ENCODE measurements around the gene CLDN10.
"Not testable (repeated sequence)": the region's sequence is repeated elsewhere in the genome, so short reads cannot be mapped to it uniquely, and the experiment has no call there.

The CLDN10 gene

GRCh38 chr13:95541911-95542474 is 10.5 kb upstream of the CLDN10 start:
- DNase-seq: no peak

GRCh38 chr13:95544293-95544692 is 8.2 kb upstream of the CLDN10 start:
- DNase-seq: no peak

DNA sequence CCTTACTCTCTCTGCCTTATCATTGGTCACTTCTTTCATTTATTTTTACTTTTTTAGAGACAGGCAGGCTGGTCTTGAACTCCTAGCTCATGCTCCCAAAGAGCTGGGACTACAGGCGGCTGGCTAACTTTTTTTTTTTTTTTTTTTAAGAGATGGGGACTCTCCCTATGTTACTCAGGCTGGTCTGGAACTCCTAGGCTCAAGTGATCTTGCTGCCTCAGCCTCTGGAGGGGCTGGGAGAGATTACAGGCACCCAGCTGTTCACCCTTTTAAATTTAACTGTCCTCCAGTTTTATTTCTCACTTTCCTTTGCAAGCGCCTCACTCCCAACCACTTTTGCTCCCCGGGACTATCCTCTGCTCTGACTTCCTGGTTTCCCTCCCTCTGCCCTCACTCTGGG is 5.6 kb upstream of the CLDN10 start:
- no peak for DNase-seq

DNA sequence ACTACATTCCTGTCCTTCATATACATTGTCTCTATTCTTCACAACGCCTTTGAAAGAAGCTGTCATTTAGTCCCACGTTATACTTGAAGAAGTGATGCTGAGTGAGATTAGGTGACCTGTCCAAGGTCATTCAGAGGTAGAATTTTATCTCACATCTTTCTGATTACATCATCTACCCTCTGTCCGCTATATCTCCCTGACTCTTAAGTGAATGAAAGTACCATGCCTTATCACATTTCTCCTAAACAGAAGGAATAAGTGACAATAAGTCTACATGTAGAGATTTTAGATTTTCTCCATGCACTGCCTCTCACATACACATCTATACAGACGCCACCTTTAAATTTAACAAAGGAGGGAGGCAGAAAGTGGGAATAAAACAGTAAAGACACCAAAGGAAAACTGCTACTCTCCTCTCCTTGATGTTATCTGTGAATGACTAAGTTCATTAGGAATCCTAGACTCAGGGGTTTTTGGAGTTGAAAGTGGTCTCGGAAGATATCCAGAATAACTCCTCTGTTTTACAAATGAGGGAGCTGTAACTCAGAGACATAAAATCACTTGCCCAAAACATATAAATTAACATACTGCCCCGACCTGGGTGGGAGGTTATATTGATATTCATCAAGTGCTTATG is 4.9 kb upstream of the CLDN10 start:
- DNase-seq: no peak

- DNase-seq: no peak
These were observed 347 bp upstream of the CLDN10 start for GRCh38 chr13:95552208-95552538.

- DNase-seq: peak in 1 of 2 experiments; percentile 18
These were observed 1.3 kb downstream of the CLDN10 start for GRCh38 chr13:95553581-95554385.

GRCh38 chr13:95557013-95557412 is 4.5 kb downstream of the CLDN10 start:
- DNase-seq: no peak

DNA sequence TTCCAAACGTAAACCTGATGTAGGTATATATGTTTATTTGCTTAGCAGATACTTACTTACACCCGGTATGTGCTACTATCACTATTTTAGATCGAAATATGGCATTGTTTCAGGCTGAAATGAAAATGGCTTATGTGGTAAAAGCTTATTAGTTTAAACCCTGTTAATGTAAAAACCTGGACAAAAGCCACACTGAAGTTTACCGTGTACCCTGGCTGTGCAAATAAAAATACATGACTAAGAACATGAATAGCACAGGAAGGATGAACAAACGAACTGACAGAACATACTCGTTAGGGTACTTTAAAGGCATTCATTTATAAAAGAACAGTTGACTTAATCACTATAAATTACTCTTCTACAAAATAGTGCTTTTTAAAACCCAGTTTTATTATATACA is 6.6 kb downstream of the CLDN10 start:
- no peak for DNase-seq

DNA sequence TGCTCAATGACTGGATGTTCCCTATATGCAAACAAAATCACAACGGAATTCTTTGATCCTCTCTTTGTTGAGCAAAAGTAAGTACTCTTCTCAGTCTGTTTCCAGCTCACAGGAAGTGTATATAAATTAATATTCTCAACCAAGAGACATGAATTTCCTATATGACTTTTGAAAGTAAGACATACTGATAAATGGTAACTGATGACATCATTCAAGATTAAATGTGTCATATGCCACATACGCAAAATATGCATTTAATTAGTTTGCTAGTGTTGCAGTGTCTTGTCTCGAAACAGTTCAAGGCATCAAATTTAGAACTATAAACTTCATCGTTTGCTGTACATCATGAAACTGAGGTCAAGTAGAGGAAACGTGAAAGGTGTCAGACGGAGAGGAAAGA is 7.9 kb downstream of the CLDN10 start:
- no peak for DNase-seq

DNA sequence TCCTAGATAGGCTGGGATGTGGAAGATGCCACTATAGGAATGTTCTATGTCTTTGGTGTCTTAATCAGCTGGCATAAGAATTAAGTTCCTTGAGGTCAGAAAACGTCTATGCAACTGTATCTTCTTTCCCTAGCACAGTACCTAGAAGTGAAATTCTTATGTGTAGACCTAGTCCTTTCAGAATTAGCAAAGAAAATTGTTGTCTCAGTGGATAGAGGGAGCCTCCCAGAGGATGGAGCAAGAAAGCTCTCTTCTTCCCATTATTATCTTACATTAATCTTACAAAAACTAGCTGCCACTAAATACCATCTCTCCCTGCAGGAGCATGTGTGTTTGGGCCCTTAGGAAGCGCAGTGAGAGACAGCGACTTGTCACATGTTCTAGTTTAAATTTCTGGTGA is 11.6 kb downstream of the CLDN10 start:
- no peak for DNase-seq

DNA sequence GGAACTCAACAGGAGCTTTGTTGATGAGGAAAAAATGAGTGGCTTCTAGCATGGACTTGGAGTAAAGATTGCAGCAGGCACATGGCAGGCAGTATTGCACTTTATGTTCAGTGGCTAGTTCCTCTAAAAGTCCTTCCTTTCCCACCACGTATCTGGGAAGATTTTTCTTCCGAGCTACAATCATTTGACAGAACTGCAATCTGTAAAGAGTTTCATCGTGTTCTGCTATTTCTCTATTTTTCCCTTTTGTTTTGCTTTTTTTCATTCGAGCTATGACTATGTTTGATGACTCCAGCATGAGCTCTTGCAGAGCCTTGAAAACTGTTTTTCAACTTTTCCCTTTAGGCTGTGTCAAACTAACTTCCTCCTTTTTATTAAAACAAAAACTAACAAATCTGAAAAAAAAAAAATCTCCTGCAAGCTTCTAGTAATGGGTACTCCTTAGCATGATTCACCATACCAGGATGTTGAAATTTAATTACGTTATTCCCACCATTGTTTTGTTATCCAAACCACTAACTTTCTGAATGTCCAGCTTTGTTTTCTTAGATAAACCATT is 12.3 kb downstream of the CLDN10 start:
- no peak for DNase-seq

DNA sequence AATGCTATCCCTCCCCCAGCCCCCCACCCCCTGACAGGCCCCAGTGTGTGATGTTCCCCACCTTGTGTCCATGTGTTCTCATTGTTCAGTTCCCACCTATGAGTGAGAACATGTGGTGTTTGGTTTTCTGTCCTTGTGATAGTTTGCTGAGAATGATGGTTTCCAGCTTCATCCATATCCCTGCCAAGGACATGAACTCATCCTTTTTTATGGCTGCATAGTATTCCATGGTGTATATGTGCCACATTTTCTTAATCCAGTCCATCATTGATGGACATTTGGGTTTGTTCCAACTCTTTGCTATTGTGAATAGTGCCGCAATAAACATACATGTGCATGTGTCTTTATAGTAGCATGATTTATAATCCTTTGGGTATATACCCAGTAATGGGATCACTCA is 13.2 kb downstream of the CLDN10 start:
- DNase-seq: not testable (repeated sequence)

GRCh38 chr13:95568131-95568530 is 15.6 kb downstream of the CLDN10 start:
- no peak for DNase-seq

- no peak for DNase-seq
These were observed 17.5 kb downstream of the CLDN10 start for GRCh38 chr13:95570016-95570415.

GRCh38 chr13:95571941-95572340 is 19.4 kb downstream of the CLDN10 start:
- DNase-seq: no peak

DNA sequence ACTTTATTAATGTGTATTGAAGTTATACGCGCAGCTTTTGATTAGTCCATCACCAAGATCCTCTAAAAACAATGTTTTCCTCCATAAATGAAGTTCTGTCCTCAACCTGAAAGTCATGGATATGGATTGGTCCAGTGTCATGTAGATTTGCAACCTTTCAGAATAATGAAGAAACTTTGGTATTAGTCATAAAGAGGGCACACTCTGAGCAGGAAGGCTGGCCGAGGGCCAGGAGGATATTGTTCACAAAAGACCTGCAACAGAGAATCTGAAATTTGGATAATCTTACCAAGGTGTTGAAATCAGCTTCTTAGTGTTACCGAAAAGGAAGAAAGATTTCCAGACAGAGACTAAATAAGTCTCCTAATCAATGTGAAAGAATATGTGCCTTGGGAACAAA is 20.7 kb downstream of the CLDN10 start:
- no peak for DNase-seq

- no peak for DNase-seq
These were observed 26.8 kb downstream of the CLDN10 start for GRCh38 chr13:95579303-95579702.

DNA sequence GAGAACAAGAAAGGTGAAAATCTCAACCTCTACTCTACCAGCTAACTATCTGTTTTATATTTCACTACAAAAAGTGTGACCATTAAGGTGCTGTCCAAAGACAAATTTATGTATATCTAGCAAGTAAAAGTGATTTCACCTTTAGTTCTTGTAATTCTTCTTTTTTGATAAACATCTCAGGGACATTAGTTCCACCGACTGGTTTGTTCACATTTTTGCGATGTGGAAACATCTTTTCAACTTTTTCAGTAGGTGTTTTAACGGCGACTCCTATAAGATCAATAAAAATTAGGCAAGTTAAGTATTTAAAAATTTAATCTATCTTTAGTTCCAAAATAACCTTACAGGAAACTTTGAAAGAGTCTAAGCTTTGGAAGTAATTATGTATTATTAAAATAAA is 33.3 kb downstream of the CLDN10 start:
- DNase-seq: no peak

GRCh38 chr13:95588134-95588533 is 35.6 kb downstream of the CLDN10 start:
- DNase-seq: no peak

DNA sequence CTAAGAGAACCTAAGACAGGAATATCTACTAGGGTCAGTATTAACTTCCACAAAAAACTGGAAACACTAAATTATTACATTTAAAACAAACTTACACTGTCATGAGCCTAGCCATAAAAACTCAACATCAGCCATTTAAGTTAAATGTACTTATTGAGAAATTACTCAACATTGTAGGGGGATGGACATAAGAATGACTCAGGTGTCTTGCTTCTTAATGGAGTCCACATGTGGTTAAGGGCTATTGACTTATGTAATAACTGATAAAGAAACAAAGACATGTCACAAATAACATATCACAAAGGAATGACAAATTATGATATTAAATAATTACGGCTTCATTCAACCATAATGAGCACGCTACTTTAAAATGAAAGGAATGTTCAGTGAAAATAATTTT is 36.2 kb downstream of the CLDN10 start:
- DNase-seq: no peak

DNA sequence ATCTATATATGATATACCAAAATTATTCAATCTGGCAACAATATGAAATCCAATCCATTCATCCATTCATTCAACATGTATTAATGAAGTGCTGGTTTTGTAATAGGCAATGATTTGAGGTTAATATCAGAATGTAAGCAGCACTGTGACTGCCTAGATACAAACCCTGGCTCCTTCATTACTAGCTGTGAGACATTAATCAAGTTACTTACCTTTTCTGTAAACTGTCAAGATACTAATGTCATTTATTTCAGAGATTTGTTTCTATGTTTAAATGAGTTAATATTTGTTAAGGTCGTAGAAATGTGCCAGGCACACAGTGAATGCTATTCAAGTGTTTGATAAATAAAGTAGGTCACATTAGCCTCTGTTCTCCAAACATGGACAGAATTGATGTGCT is 40.9 kb downstream of the CLDN10 start:
- DNase-seq: no peak

DNA sequence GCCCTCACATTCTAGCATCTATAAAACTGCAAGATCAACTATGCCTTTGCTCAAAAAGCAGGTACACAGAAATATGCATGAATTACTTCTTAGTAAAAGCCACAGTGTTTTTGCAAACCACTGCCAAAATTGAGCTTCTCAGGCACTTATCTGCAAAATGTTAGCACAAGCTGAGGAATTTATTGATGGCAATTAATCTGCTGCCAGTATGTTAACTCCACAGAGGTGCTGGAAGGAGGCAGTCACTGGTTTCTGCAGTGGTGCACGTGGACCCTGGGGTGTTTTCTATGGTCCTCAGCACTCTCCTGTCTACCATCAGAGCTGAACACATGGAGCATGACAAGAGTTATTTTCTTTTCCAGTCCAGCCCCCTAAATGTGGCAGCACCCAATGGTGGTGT is 44.2 kb downstream of the CLDN10 start:
- DNase-seq: no peak

DNA sequence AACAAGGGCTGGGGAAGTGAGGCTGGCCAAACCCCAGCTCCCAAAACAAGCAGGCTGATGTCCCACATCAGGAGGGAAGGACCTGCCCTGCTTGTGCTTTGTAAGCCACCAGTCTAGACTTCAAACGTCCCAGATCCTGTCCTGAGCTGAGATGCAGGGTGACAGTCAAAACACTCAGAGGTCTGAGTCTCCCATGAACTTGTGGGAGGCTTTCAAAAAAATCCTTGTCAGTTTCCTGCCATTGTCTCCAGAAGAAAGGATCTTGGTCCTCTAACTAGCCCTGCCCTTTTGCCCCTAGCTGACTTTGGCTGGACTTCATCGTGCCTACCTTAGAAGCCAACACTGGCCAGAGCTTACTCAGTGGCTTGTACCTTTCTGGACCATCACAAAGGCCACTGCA is 48.7 kb downstream of the CLDN10 start:
- DNase-seq: no peak

DNA sequence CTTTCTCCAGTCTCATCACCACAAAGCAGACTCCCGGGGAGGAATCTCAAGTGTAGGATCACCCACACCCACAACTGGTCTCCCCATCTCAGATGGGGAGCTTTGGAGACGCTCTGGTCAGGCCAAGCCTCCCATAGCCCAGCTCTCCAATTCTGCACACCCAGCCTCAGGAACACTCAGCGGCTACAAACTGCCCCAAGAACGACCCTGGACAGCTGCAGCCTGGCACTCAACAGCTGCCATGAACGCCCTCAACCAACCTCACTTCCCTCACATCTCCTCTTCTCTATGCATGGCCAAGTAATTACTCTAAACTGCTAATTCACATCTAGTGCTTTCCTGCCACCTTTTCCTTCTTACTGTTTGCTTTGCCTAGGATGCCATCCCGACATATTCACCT is 49.4 kb downstream of the CLDN10 start:
- no peak for DNase-seq

All from activated T-cell treated with anti-CD3 and anti-CD28 coated beads, Interleukin-2, amount 50 U/mL, for 48 hours (primary cell).